ENCODE results near the gene PRR35. TPM values are rescaled to one million over a fixed set of nuclear protein-coding genes. Genes with fewer than 3 reads are reported as not detected.

Gene PRR35
- total and polyA plus RNA-seq, 2 donors (not counting 3 experiments of a cell fraction or from before 2014, with no cell fraction given): not detected

DNA sequence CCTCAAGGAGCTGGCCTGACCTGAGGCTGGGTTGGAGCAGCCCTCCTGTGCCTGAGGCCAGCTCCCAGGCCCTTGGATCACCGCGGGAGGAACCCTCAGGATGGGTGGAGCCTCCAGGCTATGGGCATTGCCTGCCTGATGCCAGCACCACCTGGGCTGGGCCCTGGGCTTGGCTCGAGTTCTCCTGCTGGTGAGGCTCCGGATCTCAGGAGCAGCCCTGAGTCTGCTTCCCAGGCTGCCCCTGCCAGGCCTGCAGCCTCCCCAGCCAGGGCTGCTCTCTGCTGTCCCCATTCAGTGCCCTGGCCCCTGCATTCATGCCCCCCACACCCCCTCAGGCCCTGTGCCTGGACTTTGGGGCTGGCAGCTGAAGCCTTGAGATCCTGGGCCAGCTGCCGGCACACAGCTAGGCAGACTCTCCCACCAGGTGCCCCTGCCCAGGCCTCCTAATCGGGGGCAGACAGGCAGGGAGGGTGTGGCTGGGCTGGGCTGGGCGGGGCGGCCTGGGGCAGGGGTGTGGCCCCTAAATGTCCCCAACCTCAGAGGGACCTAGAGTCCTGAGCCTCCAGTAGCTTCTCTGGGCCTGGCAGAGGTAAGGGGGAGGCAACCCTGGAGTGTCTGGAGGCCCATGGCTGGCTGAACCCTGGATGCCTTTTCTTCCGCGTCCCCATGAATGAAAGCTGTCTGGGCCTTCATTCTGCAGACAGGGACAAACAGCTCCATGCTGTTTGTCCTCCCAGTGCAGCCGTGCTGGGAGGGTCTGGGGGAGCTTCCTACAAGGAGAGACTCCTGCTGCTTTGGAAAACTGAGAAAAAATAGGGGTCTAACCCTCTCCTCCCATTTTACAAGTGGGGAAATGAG is 8.4 kb downstream of the PRR35 start:
- Histone ChIP-seq H3K4me1 (ENCODE audit: control insufficient read depth, extremely low read depth, insufficient read depth, low read length) (peaks cover 24% of the 10 kb centered on the region), H3K27me3 (ENCODE audit: control insufficient read depth in 2 of 2, insufficient read depth in 2 of 2, low read length in 2 of 2) (no peaks in the 10 kb centered on the region), H3K4me2 (ENCODE audit: insufficient read depth, low read length) (no peak overlapping the region), H3K36me3 (ENCODE audit: control insufficient read depth in 2 of 2, extremely low read depth in 1 of 2, insufficient read depth in 2 of 2, low read length in 2 of 2) (no peaks in the 10 kb centered on the region), H3K9me3 (replicated peaks; ENCODE audit: control insufficient read depth, insufficient read depth, low read length) (no peaks in the 10 kb centered on the region), H3K79me2 (ENCODE audit: control insufficient read depth, insufficient read depth, low read length) (peaks cover 13% of the 10 kb centered on the region), H3K9me1 (replicated peaks; ENCODE audit: control insufficient read depth, extremely low read depth, insufficient read depth, low read length) (no peaks in the 10 kb centered on the region), H4K20me1 (replicated peaks; ENCODE audit: control insufficient read depth, extremely low read depth, insufficient read depth, low read length) (no peaks in the 10 kb centered on the region), H3K9ac (replicated peaks; ENCODE audit: extremely low read depth, insufficient read depth, low read length) (no peak overlapping the region), H3K27ac (ENCODE audit: insufficient read depth, low read depth, low read length) (no peak overlapping the region), H2AFZ (ENCODE audit: low read depth, low read length) (peak overlapping the region; percentile 96), H3K4me3 (replicated peaks in 1 of 3; ENCODE audit: insufficient read depth in 1 of 3, low read depth in 1 of 3, low read length in 3 of 3) (no peak overlapping the region)
- POLR2A ChIA-PET: interaction anchor here (0.5 kb wide), 1 partner anchor 19 kb away, joined by 4 read pairs; no protein-coding TSS in a partner anchor
- peak; percentile 8 for FAIRE-seq
- no TSS peak for BruUV-seq (replicated peaks)
- CTCF ChIA-PET: interaction anchor here (1.0 to 1.1 kb wide), 2 partner anchors 15 to 41 kb away, joined by 3 read pairs; partner anchors contain the start of gene CAPN15
- no peak for DNase-seq (ENCODE audit: low read depth, low spot score)
- intact Hi-C loops (cut with micrococcal nuclease): loop anchor here (5.0 kb wide), 1 partner anchor 41 kb away; the partner anchor contains the start of gene CAPN15
- no peak for TF ChIP-seq POLR2AphosphoS5 (IDR thresholded peaks at IDR 0.05; ENCODE audit: insufficient read depth, low read depth, low read length)
- TF ChIP-seq, protein P1, sequence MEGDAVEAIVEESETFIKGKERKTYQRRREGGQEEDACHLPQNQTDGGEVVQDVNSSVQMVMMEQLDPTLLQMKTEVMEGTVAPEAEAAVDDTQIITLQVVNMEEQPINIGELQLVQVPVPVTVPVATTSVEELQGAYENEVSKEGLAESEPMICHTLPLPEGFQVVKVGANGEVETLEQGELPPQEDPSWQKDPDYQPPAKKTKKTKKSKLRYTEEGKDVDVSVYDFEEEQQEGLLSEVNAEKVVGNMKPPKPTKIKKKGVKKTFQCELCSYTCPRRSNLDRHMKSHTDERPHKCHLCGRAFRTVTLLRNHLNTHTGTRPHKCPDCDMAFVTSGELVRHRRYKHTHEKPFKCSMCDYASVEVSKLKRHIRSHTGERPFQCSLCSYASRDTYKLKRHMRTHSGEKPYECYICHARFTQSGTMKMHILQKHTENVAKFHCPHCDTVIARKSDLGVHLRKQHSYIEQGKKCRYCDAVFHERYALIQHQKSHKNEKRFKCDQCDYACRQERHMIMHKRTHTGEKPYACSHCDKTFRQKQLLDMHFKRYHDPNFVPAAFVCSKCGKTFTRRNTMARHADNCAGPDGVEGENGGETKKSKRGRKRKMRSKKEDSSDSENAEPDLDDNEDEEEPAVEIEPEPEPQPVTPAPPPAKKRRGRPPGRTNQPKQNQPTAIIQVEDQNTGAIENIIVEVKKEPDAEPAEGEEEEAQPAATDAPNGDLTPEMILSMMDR (IDR thresholded peaks at IDR 0.05; ENCODE audit: extremely low read depth in 1 of 2, insufficient read depth in 1 of 2, low read depth in 1 of 2, low read length in 2 of 2): no peak
- no peak for TF ChIP-seq MYC (IDR thresholded peaks at IDR 0.05; ENCODE audit: low read depth, low read length)
- TF ChIP-seq, protein P2, sequence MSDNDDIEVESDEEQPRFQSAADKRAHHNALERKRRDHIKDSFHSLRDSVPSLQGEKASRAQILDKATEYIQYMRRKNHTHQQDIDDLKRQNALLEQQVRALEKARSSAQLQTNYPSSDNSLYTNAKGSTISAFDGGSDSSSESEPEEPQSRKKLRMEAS (IDR thresholded peaks at IDR 0.05; ENCODE audit: insufficient read depth, insufficient read length): no peak
- TF ChIP-seq POLR2A (IDR thresholded peaks at IDR 0.05; ENCODE audit: low read depth, low read length): no peak
- no peak for TF ChIP-seq GATA2 (IDR thresholded peaks at IDR 0.05; ENCODE audit: insufficient read depth, insufficient read length, low read depth, low read length)
- TF ChIP-seq JUN (IDR thresholded peaks at IDR 0.05; ENCODE audit: borderline replicate concordance, insufficient read depth, insufficient read length, low read depth): no peak
- no peak for TF ChIP-seq FOS (IDR thresholded peaks at IDR 0.05; ENCODE audit: borderline replicate concordance, insufficient read depth, low read length)
- no peak for TF ChIP-seq EZH2 (IDR thresholded peaks at IDR 0.05; ENCODE audit: borderline replicate concordance, low read depth, low read length, severe bottlenecking)
- dilution Hi-C loops (cut with MboI; ENCODE audit: extremely low pct_ligation_motif_present, low sequenced_read_pairs): no loop called here

All from endothelial cell of umbilical vein (primary cell).